H1 (cell line): ENCODE results near the gene MTHFD1. TPM values are rescaled to one million over a fixed set of nuclear protein-coding genes. Genes with fewer than 3 reads are reported as not detected.
A peak's percentile ranks its signal among the peaks of the same experiment; 100 is the strongest.

Experiments used
- CTCF ChIA-PET: fragments of 300-600 bp; sonication (Branson Sonifier 250); formaldehyde crosslinking; loops from one replicate; lab custom pipeline; 2021; ENCODE audit not compliant: partially characterized antibody; lab: Charles Lee
- POLR2A ChIA-PET: fragments of 300-600 bp; sonication (Branson Sonifier 250); formaldehyde crosslinking; loops from one replicate; lab custom pipeline; 2021; ENCODE audit warnings: inconsistent platforms; ENCODE audit not compliant: partially characterized antibody; lab: Charles Lee
- DNase-seq, 2 experiments: peaks; one replicate each; pipeline versions ENCODE4 v3.0.0 to v3.0.0-alpha.2; 2010 to 2022; ENCODE audit warnings: low spot score in 2 of 2, low read depth in 1 of 2, mixed read lengths in 1 of 2
- FAIRE-seq: peaks from 2 replicates; lab custom pipeline; 2011; peaks lifted over from hg19 to GRCh38; lab: Jason Lieb, UNC
- H2AFZ ChIP-seq: 2 replicates; pipeline ENCODE4 v1.8.1; 2012; ENCODE audit warnings: low read length, inconsistent platforms
- H2AK5ac ChIP-seq: 2 replicates; pipeline ENCODE4 v1.6.1; 2013; ENCODE audit warnings: low read depth, low read length
- H2BK120ac ChIP-seq: replicated peaks from 2 replicates; pipeline ENCODE3; 2013; ENCODE audit warnings: low read depth, low read length, inconsistent platforms
- H2BK12ac ChIP-seq: 2 replicates; pipeline ENCODE4 v1.6.1; 2013; ENCODE audit warnings: low read depth, low read length
- H2BK15ac ChIP-seq: 2 replicates; pipeline ENCODE4 v1.6.1; 2013; ENCODE audit warnings: low read length
- H2BK20ac ChIP-seq: 2 replicates; pipeline ENCODE4 v1.6.1; 2013; ENCODE audit warnings: low read length
- H2BK5ac ChIP-seq: 2 replicates; pipeline ENCODE4 v1.6.1; 2013; ENCODE audit warnings: low read depth, low read length
- H3K14ac ChIP-seq: 2 replicates; pipeline ENCODE4 v1.6.1; 2013; ENCODE audit warnings: inconsistent platforms; ENCODE audit not compliant: insufficient read length
- H3K18ac ChIP-seq: 2 replicates; pipeline ENCODE4 v1.6.1; 2013; ENCODE audit warnings: low read length; ENCODE audit errors: extremely low read depth
- H3K23ac ChIP-seq: 2 replicates; pipeline ENCODE4 v1.6.1; 2013; ENCODE audit warnings: inconsistent platforms; ENCODE audit not compliant: insufficient read length
- H3K23me2 ChIP-seq: 2 replicates; pipeline ENCODE4 v1.6.1; 2013; ENCODE audit warnings: low read depth, low read length
- H3K27ac ChIP-seq: 2 replicates; pipeline ENCODE4 v1.6.1; 2011; ENCODE audit warnings: low read depth, low read length, inconsistent platforms
- H3K27me3 ChIP-seq, 4 experiments: replicated peaks in 1 of 4; 1 replicate in 1 of 4; 2 replicates in 3 of 4; pipeline versions ENCODE4 v1.6.1 to v1.8.1; 2011 to 2013; ENCODE audit warnings: low read length in 3 of 4, mild to moderate bottlenecking in 3 of 4, inconsistent platforms in 2 of 4, mixed read lengths in 2 of 4, moderate library complexity in 1 of 4; ENCODE audit not compliant: control insufficient read depth in 3 of 4, insufficient read depth in 3 of 4; ENCODE audit errors: extremely low read depth in 1 of 4
- H3K36me3 ChIP-seq, 4 experiments: 2 replicates each; pipeline versions ENCODE4 v1.6.1 to v1.8.1; 2011 to 2013; ENCODE audit warnings: mild to moderate bottlenecking in 4 of 4, low read length in 3 of 4, moderate library complexity in 2 of 4, control low read depth in 1 of 4, inconsistent platforms in 1 of 4; ENCODE audit not compliant: insufficient read depth in 4 of 4, control insufficient read depth in 2 of 4
- H3K4ac ChIP-seq: replicated peaks from 2 replicates; pipeline ENCODE3; 2013; ENCODE audit warnings: low read length, low read depth, mixed read lengths, inconsistent platforms; ENCODE audit not compliant: insufficient read length
- H3K4me1 ChIP-seq, 4 experiments: replicated peaks in 1 of 4; 1 replicate in 1 of 4; 2 replicates in 3 of 4; pipeline versions ENCODE4 v1.6.1 to v1.8.1; 2011 to 2013; ENCODE audit warnings: low read length in 3 of 4, inconsistent platforms in 2 of 4, mixed read lengths in 1 of 4; ENCODE audit not compliant: insufficient read depth in 4 of 4, control insufficient read depth in 3 of 4
- H3K4me2 ChIP-seq, 2 experiments: 2 replicates each; pipeline versions ENCODE4 v1.6.1 to v1.8.1; 2011 to 2013; ENCODE audit warnings: low read depth in 2 of 2, low read length in 2 of 2, control low read depth in 1 of 2, inconsistent platforms in 1 of 2, mild to moderate bottlenecking in 1 of 2; ENCODE audit not compliant: insufficient read depth in 1 of 2
- H3K4me3 ChIP-seq, 4 experiments: fragments of 200-600, 300-600 bp in 1 of 4; sonication (generic), shearing (Covaris generic), sonication (Bioruptor Twin) in 1 of 4; 2 replicates each; pipeline versions ENCODE4 v1.5.1 to v1.8.1; 2011 to 2016; ENCODE audit warnings: low read length in 4 of 4, low read depth in 3 of 4, control low read depth in 2 of 4, inconsistent platforms in 2 of 4, mild to moderate bottlenecking in 2 of 4, mixed read lengths in 1 of 4, moderate library complexity in 1 of 4; ENCODE audit not compliant: insufficient read depth in 2 of 4; ENCODE audit errors: extremely low read depth in 1 of 4
- H3K56ac ChIP-seq: replicated peaks from 2 replicates; pipeline ENCODE3; 2013; ENCODE audit warnings: low read depth, mild to moderate bottlenecking, mixed read lengths, low read length, inconsistent platforms; ENCODE audit not compliant: insufficient read length
- H3K79me1 ChIP-seq: 2 replicates; pipeline ENCODE4 v1.6.1; 2013; ENCODE audit warnings: low read depth, low read length, control low read depth
- H3K79me2 ChIP-seq, 2 experiments: 2 replicates each; pipeline versions ENCODE4 v1.6.1 to v1.8.1; 2012 to 2013; ENCODE audit warnings: low read length in 2 of 2, mild to moderate bottlenecking in 2 of 2, inconsistent platforms in 1 of 2; ENCODE audit not compliant: insufficient read depth in 2 of 2, control insufficient read depth in 1 of 2
- H3K9ac ChIP-seq, 4 experiments: replicated peaks in 1 of 4; 1 replicate in 1 of 4; 2 replicates in 3 of 4; pipeline versions ENCODE4 v1.6.1 to v1.8.1; 2011 to 2013; ENCODE audit warnings: low read depth in 3 of 4, low read length in 3 of 4, control low read depth in 2 of 4, mild to moderate bottlenecking in 2 of 4, moderate library complexity in 2 of 4, inconsistent platforms in 1 of 4; ENCODE audit errors: extremely low read depth in 1 of 4
- H3K9me3 ChIP-seq, 2 experiments: 2 replicates each; pipeline versions ENCODE4 v1.6.1 to v1.8.1; 2012 to 2013; ENCODE audit warnings: mild to moderate bottlenecking in 2 of 2, moderate library complexity in 2 of 2, control low read depth in 1 of 2, inconsistent platforms in 1 of 2, low read depth in 1 of 2, low read length in 1 of 2, mixed read lengths in 1 of 2; ENCODE audit not compliant: insufficient read depth in 2 of 2
- H4K20me1 ChIP-seq, 2 experiments: replicated peaks in 1 of 2; 2 replicates each; pipeline versions ENCODE3 to v1.8.1; 2011 to 2013; ENCODE audit warnings: inconsistent platforms in 2 of 2, low read length in 2 of 2, mild to moderate bottlenecking in 1 of 2; ENCODE audit not compliant: insufficient read depth in 2 of 2, control insufficient read depth in 1 of 2
- H4K5ac ChIP-seq: 2 replicates; pipeline ENCODE4 v1.6.1; 2013; ENCODE audit warnings: low read length, low read depth, mixed read lengths, inconsistent platforms; ENCODE audit not compliant: insufficient read length
- H4K8ac ChIP-seq: 2 replicates; pipeline ENCODE4 v1.8.0; 2013; ENCODE audit warnings: mild to moderate bottlenecking, moderate library complexity, low read length, inconsistent platforms; ENCODE audit not compliant: insufficient read depth; ENCODE audit errors: extremely low read depth
- H4K91ac ChIP-seq: replicated peaks from 2 replicates; pipeline ENCODE3; 2013; ENCODE audit warnings: low read length, mixed read lengths, inconsistent platforms; ENCODE audit not compliant: insufficient read length
- CHD2 ChIP-seq: IDR thresholded peaks from 2 replicates; pipeline ENCODE4 v1.6.1; 2012; ENCODE audit warnings: low read length, improper control_type of control experiment
- SRF ChIP-seq: IDR thresholded peaks from 2 replicates; pipeline ENCODE4 v1.6.1; 2011; ENCODE audit warnings: mild to moderate bottlenecking, low read depth, low read length, moderate library complexity
- TBP ChIP-seq: IDR thresholded peaks from 2 replicates; pipeline ENCODE4 v1.6.1; 2011; ENCODE audit warnings: low read depth, low read length, improper control_type of control experiment
- WGBS, 2 experiments: shearing (Covaris generic) in 1 of 2; methylation state at CpG; one replicate each; pipeline versions ENCODE4 v1.1.6 to v1.1.7; 2013 to 2015; ENCODE audit warnings: low lambda C conversion rate in 2 of 2, mixed read lengths in 2 of 2, inconsistent platforms in 1 of 2, low coverage in 1 of 2, missing lambda C conversion rate in 1 of 2; ENCODE audit not compliant: insufficient replicate concordance in 2 of 2, insufficient coverage in 1 of 2, insufficient read length in 1 of 2; ENCODE audit errors: extremely low coverage in 1 of 2, missing lambda C conversion rate in 1 of 2; 5-methylcytosine and 5-hydroxymethylcytosine counted together
- polyA plus RNA-seq, 7 experiments: library from polyadenylated mRNA; depleted of rRNA in 3 of 7; stranded (reverse) in 5 of 7; unstranded in 2 of 7; fragments of >200 nt in 5 of 7; fragments of 200-250 nt in 2 of 7; gene quantifications; 1 replicate in 5 of 7; 2 replicates in 1 of 7; 4 replicates in 1 of 7; pipeline versions ENCODE4 v1.2.1 to v1.2.3, GENCODE V29; 2011 to 2013; ENCODE audit warnings: missing spikeins in 2 of 7, mixed read lengths in 2 of 7
- total RNA-seq: library from RNA; stranded (reverse); fragmentation: NEBNext Ultra II Directional; extraction: Animal tissue kit (Norgen Biotek cat#: 25700); gene quantifications from 2 replicates; pipeline ENCODE4 v1.2.1, GENCODE V29; 2021

Gene MTHFD1
- total and polyA plus RNA-seq, 2 of the 8 experiments (the other 6 are each of a cell fraction or from before 2014, with no cell fraction given): 79.7 to 332 TPM

DNA sequence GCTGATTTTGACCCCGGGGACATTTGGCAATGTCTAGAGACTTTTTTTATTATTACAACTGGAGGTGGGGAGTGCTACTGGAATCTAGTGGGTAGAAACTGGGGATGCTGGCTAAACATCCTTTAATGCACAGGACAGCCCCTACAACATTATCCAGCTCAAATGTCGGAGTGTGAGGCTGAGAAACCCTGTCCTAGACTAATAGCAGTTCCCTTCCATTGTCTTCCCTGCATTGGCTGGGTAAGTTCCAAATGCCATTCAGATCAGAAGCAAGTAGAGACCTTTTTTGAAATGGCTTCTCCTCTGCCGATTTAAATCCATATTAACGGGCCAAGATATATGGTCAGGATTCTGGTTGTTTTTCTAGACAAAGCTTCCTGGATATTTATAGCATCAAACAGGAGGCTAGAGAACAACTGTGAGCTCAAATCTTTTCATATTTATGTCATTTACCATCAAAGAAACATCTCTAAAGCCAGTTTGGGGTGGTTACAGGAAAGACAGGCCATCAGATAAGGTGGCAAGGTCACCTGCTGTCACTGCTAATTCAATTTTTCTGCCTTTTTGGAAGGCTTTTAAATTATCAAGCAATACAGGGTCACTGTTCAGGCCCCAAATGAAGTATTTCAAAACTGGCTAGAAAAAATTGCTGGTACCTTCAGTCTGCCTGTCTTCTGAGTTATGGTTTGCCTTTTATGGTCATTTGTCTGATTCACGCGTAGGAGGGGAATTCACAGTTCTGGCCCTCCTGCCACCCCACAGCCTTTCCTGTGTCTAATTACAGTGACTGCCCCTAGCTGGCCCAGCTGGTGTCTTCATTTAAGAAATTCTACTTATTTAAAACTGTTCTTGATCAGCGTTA, 57.1 kb downstream of the MTHFD1 start:
- FAIRE-seq (no peak), DNase-seq (no peak)
- Histone ChIP-seq H3K27me3 (no peaks in the 10 kb centered on the region), H3K14ac (no peak overlapping the region), H3K4me1 (no peaks in the 10 kb centered on the region), H3K23me2 (no peaks in the 10 kb centered on the region; the same call in 1 of the 2 replicates), H2BK20ac (no peak overlapping the region), H3K18ac (no peak overlapping the region), H3K4me2 (no peak overlapping the region), H2BK120ac (no peak overlapping the region), H2BK5ac (no peak overlapping the region), H2BK12ac (no peak overlapping the region), H3K9me3 (no peaks in the 10 kb centered on the region), H2AK5ac (no peak overlapping the region), H4K5ac (no peak overlapping the region), H3K56ac (no peak overlapping the region), H3K9ac (no peak overlapping the region), H4K20me1 (peaks cover 0 to 1% of the 10 kb centered on the region in 2 experiments), H3K4me3 (no peak overlapping the region), H2BK15ac (no peak overlapping the region), H3K27ac (no peak overlapping the region), H3K79me2 (no peaks in the 10 kb centered on the region), H4K8ac (no peak overlapping the region), H3K79me1 (no peaks in the 10 kb centered on the region), H3K36me3 (peaks cover 39 to 87% (median 75%) of the 10 kb centered on the region in 4 experiments), H4K91ac (no peak overlapping the region), H2AFZ (no peak overlapping the region), H3K23ac (no peak overlapping the region), H3K4ac (no peak overlapping the region)
- ChIA-PET POLR2A (interaction anchor here (0.7 to 1.7 kb wide), 7 partner anchors 8 to 58 kb away, joined by 3 to 7 read pairs (median 4); no protein-coding TSS in a partner anchor), CTCF (interaction anchor here (0.6 to 4.8 kb wide), 4 partner anchors 9 to 570 kb away, joined by 3 to 23 read pairs (median 3); no protein-coding TSS in a partner anchor)
- TF ChIP-seq SRF (0 out of 2 replicates have a peak, but pooled peaks have one; percentile 45), CHD2 (no peak), TBP (no peak)
- 85% methylated on average over 7 of the region's 7 CpGs; no CpG with 5 or more reads in 1 of the 2 experiments for WGBS, 2 experiments
